ENCODE measurements around the gene OLIG1.
A peak's percentile ranks its signal among the peaks of the same experiment; 100 is the strongest.

- peak; percentile 54 for TF ChIP-seq CTCF (conservative IDR thresholded peaks at IDR 0.05; ENCODE audit: low read length)
- TF ChIP-seq EZH2phosphoT487 (IDR thresholded peaks at IDR 0.05; ENCODE audit: borderline replicate concordance) = no peak
These were observed 44.8 kb upstream of the OLIG1 start for GRCh38 chr21:33025106-33025488.

Data from Loucy (cell line).